Measurements from ENCODE around the gene LGALS7.

LGALS7 gene

DNA sequence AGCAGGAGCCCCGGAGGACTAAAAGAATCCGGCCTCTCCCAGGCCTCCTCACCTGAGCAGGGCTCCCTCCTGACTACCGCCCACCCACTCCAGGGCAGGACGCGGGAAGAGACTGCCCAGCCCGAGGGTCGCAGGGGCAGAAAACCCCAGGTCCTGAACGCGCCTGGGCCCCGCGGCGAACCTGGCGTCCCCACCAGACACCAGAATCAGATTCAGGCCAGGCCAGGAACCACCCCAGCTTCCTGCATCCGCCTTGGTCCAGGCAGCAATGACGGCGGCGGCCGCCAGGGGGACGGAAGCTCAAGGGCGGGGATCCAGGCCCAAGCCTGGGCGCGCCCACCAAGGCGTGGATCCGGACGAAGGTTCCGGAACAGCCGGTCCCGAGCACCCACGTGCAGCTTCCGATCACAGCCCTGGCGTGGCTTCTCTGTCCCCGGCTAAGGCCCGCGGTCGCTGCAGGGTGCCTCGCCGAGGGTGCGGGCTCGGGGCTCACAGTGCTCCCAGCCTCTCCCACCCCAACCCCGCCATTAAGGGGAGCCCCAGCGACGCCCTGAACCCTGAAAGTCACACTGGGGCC, 3.6 kb downstream of the LGALS7 start:
- Histone ChIP-seq H3K9me3 (ENCODE audit: insufficient read depth, low read length) (no peaks in the 10 kb centered on the region), H3K27me3 (ENCODE audit: low read depth, low read length) (no peaks in the 10 kb centered on the region), H4K20me1 (ENCODE audit: insufficient read depth, low read length) (no peaks in the 10 kb centered on the region), H3K4me2 (ENCODE audit: low read length) (no peak overlapping the region), H3K27ac (ENCODE audit: low read length) (no peak overlapping the region), H3K9ac (ENCODE audit: low read length) (no peak overlapping the region), H3K36me3 (replicated peaks; ENCODE audit: low read depth, low read length) (no peaks in the 10 kb centered on the region), H2AFZ (ENCODE audit: low read depth, low read length) (no peak overlapping the region), H3K79me2 (ENCODE audit: low read length) (no peaks in the 10 kb centered on the region), H3K4me1 (ENCODE audit: low read length) (no peaks in the 10 kb centered on the region), H3K4me3 (ENCODE audit: low read length) (no peak overlapping the region)
- TF ChIP-seq EZH2phosphoT487 (IDR thresholded peaks at IDR 0.05; ENCODE audit: low read depth) (no peak), CTCF (IDR thresholded peaks at IDR 0.05; ENCODE audit: low read depth, low read length) (no peak)

DNA sequence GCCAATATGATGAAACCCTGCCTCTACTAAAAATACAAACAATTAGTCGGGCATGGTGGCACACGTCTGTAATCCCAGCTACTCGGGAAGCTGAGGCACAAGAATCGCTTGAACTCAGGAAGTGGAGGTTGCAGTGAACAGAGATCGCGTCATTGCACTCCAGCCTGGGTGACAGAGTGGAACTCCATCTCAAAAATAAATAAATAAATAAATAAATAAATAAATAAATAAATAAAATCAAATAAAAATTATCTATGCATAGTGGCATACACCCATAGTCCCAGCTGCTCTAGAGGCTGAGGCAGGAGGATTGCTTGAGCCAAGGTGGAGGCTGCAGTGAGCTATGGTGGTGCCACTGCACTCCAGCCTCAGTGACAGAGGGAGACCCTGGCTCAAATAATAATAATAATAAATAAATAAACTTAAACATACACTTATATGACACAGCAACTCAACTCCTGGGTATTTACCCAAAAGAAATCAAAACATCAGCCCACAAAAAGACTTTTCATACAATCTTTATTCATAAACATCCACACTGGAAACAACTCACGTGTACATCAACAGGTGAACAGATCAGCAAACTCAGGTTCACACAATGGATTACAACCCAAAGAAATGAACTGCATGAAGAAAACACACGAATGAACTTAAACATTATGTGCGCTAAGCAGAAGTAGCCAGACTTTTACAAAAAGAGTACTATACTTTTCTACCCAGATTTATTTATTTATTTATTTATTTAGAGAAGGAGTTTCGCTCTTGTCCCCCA, 6.9 kb downstream of the LGALS7 start:
- Histone ChIP-seq H3K9ac (ENCODE audit: low read length) (no peak overlapping the region), H3K9me3 (ENCODE audit: insufficient read depth, low read length) (no peaks in the 10 kb centered on the region), H3K4me2 (ENCODE audit: low read length) (no peak overlapping the region), H3K27me3 (ENCODE audit: low read depth, low read length) (no peaks in the 10 kb centered on the region), H2AFZ (ENCODE audit: low read depth, low read length) (no peak overlapping the region), H4K20me1 (ENCODE audit: insufficient read depth, low read length) (no peaks in the 10 kb centered on the region), H3K4me3 (ENCODE audit: low read length) (no peak overlapping the region), H3K79me2 (ENCODE audit: low read length) (no peaks in the 10 kb centered on the region), H3K27ac (ENCODE audit: low read length) (no peak overlapping the region), H3K36me3 (replicated peaks; ENCODE audit: low read depth, low read length) (no peaks in the 10 kb centered on the region), H3K4me1 (ENCODE audit: low read length) (no peaks in the 10 kb centered on the region)
- no peak for TF ChIP-seq EZH2phosphoT487 (IDR thresholded peaks at IDR 0.05; ENCODE audit: low read depth)
- TF ChIP-seq CTCF (IDR thresholded peaks at IDR 0.05; ENCODE audit: low read depth, low read length) = no peak

GRCh38 chr19:38765214-38765613, 8.1 kb downstream of the LGALS7 start:
- H3K4me3 ChIP-seq (ENCODE audit: low read length) = no peak overlapping the region

More at GRCh38 chr19:38765214-38765613, 8.1 kb downstream of the LGALS7 start:
- Histone ChIP-seq H3K9me3 (ENCODE audit: insufficient read depth, low read length) (no peaks in the 10 kb centered on the region), H3K9ac (ENCODE audit: low read length) (no peak overlapping the region), H3K36me3 (replicated peaks; ENCODE audit: low read depth, low read length) (no peaks in the 10 kb centered on the region), H4K20me1 (ENCODE audit: insufficient read depth, low read length) (no peaks in the 10 kb centered on the region), H3K27ac (ENCODE audit: low read length) (no peak overlapping the region), H3K27me3 (ENCODE audit: low read depth, low read length) (no peaks in the 10 kb centered on the region), H3K4me2 (ENCODE audit: low read length) (no peak overlapping the region), H3K79me2 (ENCODE audit: low read length) (no peaks in the 10 kb centered on the region), H2AFZ (ENCODE audit: low read depth, low read length) (no peak overlapping the region), H3K4me1 (ENCODE audit: low read length) (no peaks in the 10 kb centered on the region)
- TF ChIP-seq CTCF (IDR thresholded peaks at IDR 0.05; ENCODE audit: low read depth, low read length) = no peak
- no peak for TF ChIP-seq EZH2phosphoT487 (IDR thresholded peaks at IDR 0.05; ENCODE audit: low read depth)

Data from OCI-LY3 (cell line).